H1 (cell line): Measurements from ENCODE around the gene OR6N2. TPM values are rescaled to one million over a fixed set of nuclear protein-coding genes. Genes with fewer than 3 reads are reported as not detected.

Source experiments
- SIN3A ChIP-seq, 2 experiments: IDR thresholded peaks in 1 of 2; conservative IDR thresholded peaks in 1 of 2; 2 replicates each; pipeline ENCODE4 v1.6.1; 2011 to 2012; ENCODE audit warnings: low read length in 2 of 2, improper control_type of control experiment in 1 of 2, low read depth in 1 of 2, mild to moderate bottlenecking in 1 of 2
- polyA plus RNA-seq, 7 experiments: library from polyadenylated mRNA; depleted of rRNA in 3 of 7; stranded (reverse) in 5 of 7; unstranded in 2 of 7; fragments of >200 nt in 5 of 7; fragments of 200-250 nt in 2 of 7; gene quantifications; 1 replicate in 5 of 7; 2 replicates in 1 of 7; 4 replicates in 1 of 7; pipeline versions ENCODE4 v1.2.1 to v1.2.3, GENCODE V29; 2011 to 2013; ENCODE audit warnings: missing spikeins in 2 of 7, mixed read lengths in 2 of 7
- total RNA-seq: library from RNA; stranded (reverse); fragmentation: NEBNext Ultra II Directional; extraction: Animal tissue kit (Norgen Biotek cat#: 25700); gene quantifications from 2 replicates; pipeline ENCODE4 v1.2.1, GENCODE V29; 2021

OR6N2 gene
- total and polyA plus RNA-seq, 2 of the 8 experiments (the other 6 are each of a cell fraction or from before 2014, with no cell fraction given): not detected

DNA sequence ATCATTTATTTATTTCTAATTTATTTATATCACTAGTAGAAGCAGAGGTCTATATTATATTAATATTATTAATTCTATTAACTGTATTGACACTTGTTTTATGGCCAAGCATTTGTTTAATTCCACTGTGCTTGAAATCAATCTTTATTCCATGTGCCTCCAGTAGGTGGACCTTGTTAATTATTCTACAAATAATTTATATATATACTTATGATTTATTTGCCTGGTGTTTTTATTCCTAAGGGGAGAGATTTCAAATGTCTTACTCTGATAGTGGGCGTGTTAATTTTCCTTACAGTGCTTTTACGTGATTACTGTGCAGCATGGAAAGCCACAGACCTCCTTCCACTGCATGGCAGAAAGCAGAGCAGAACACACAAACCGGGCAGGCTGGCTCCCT is 17.5 kb upstream of the OR6N2 start (continued):
- no peak for TF ChIP-seq SIN3A (conservative IDR thresholded peaks at IDR 0.05 in 1 of 2, IDR thresholded peaks at IDR 0.05 in 1 of 2; ENCODE audit: low read depth in 1 of 2, low read length in 2 of 2)
